H1 (cell line): ENCODE data around the gene ESCO1. TPM values are rescaled to one million over a fixed set of nuclear protein-coding genes. Genes with fewer than 3 reads are reported as not detected.
A peak's percentile ranks its signal among the peaks of the same experiment; 100 is the strongest.

Source experiments
- CTCF ChIA-PET: fragments of 300-600 bp; sonication (Branson Sonifier 250); formaldehyde crosslinking; loops from one replicate; lab custom pipeline; 2021; ENCODE audit not compliant: partially characterized antibody; lab: Charles Lee
- POLR2A ChIA-PET: fragments of 300-600 bp; sonication (Branson Sonifier 250); formaldehyde crosslinking; loops from one replicate; lab custom pipeline; 2021; ENCODE audit warnings: inconsistent platforms; ENCODE audit not compliant: partially characterized antibody; lab: Charles Lee
- DNase-seq, 2 experiments: peaks; one replicate each; pipeline versions ENCODE4 v3.0.0 to v3.0.0-alpha.2; 2010 to 2022; ENCODE audit warnings: low spot score in 2 of 2, low read depth in 1 of 2, mixed read lengths in 1 of 2
- FAIRE-seq: peaks from 2 replicates; lab custom pipeline; 2011; peaks lifted over from hg19 to GRCh38; lab: Jason Lieb, UNC
- H2AFZ ChIP-seq: 2 replicates; pipeline ENCODE4 v1.8.1; 2012; ENCODE audit warnings: low read length, inconsistent platforms
- H2AK5ac ChIP-seq: 2 replicates; pipeline ENCODE4 v1.6.1; 2013; ENCODE audit warnings: low read depth, low read length
- H2BK120ac ChIP-seq: replicated peaks from 2 replicates; pipeline ENCODE3; 2013; ENCODE audit warnings: low read depth, low read length, inconsistent platforms
- H2BK12ac ChIP-seq: 2 replicates; pipeline ENCODE4 v1.6.1; 2013; ENCODE audit warnings: low read depth, low read length
- H2BK15ac ChIP-seq: 2 replicates; pipeline ENCODE4 v1.6.1; 2013; ENCODE audit warnings: low read length
- H2BK20ac ChIP-seq: 2 replicates; pipeline ENCODE4 v1.6.1; 2013; ENCODE audit warnings: low read length
- H2BK5ac ChIP-seq: 2 replicates; pipeline ENCODE4 v1.6.1; 2013; ENCODE audit warnings: low read depth, low read length
- H3K14ac ChIP-seq: 2 replicates; pipeline ENCODE4 v1.6.1; 2013; ENCODE audit warnings: inconsistent platforms; ENCODE audit not compliant: insufficient read length
- H3K18ac ChIP-seq: 2 replicates; pipeline ENCODE4 v1.6.1; 2013; ENCODE audit warnings: low read length; ENCODE audit errors: extremely low read depth
- H3K23ac ChIP-seq: 2 replicates; pipeline ENCODE4 v1.6.1; 2013; ENCODE audit warnings: inconsistent platforms; ENCODE audit not compliant: insufficient read length
- H3K23me2 ChIP-seq: 2 replicates; pipeline ENCODE4 v1.6.1; 2013; ENCODE audit warnings: low read depth, low read length
- H3K27ac ChIP-seq: 2 replicates; pipeline ENCODE4 v1.6.1; 2011; ENCODE audit warnings: low read depth, low read length, inconsistent platforms
- H3K27me3 ChIP-seq, 4 experiments: replicated peaks in 1 of 4; 1 replicate in 1 of 4; 2 replicates in 3 of 4; pipeline versions ENCODE4 v1.6.1 to v1.8.1; 2011 to 2013; ENCODE audit warnings: low read length in 3 of 4, mild to moderate bottlenecking in 3 of 4, inconsistent platforms in 2 of 4, mixed read lengths in 2 of 4, moderate library complexity in 1 of 4; ENCODE audit not compliant: control insufficient read depth in 3 of 4, insufficient read depth in 3 of 4; ENCODE audit errors: extremely low read depth in 1 of 4
- H3K36me3 ChIP-seq, 4 experiments: 2 replicates each; pipeline versions ENCODE4 v1.6.1 to v1.8.1; 2011 to 2013; ENCODE audit warnings: mild to moderate bottlenecking in 4 of 4, low read length in 3 of 4, moderate library complexity in 2 of 4, control low read depth in 1 of 4, inconsistent platforms in 1 of 4; ENCODE audit not compliant: insufficient read depth in 4 of 4, control insufficient read depth in 2 of 4
- H3K4ac ChIP-seq: replicated peaks from 2 replicates; pipeline ENCODE3; 2013; ENCODE audit warnings: low read length, low read depth, mixed read lengths, inconsistent platforms; ENCODE audit not compliant: insufficient read length
- H3K4me1 ChIP-seq, 4 experiments: replicated peaks in 1 of 4; 1 replicate in 1 of 4; 2 replicates in 3 of 4; pipeline versions ENCODE4 v1.6.1 to v1.8.1; 2011 to 2013; ENCODE audit warnings: low read length in 3 of 4, inconsistent platforms in 2 of 4, mixed read lengths in 1 of 4; ENCODE audit not compliant: insufficient read depth in 4 of 4, control insufficient read depth in 3 of 4
- H3K4me2 ChIP-seq, 2 experiments: 2 replicates each; pipeline versions ENCODE4 v1.6.1 to v1.8.1; 2011 to 2013; ENCODE audit warnings: low read depth in 2 of 2, low read length in 2 of 2, control low read depth in 1 of 2, inconsistent platforms in 1 of 2, mild to moderate bottlenecking in 1 of 2; ENCODE audit not compliant: insufficient read depth in 1 of 2
- H3K4me3 ChIP-seq, 4 experiments: fragments of 200-600, 300-600 bp in 1 of 4; sonication (generic), shearing (Covaris generic), sonication (Bioruptor Twin) in 1 of 4; 2 replicates each; pipeline versions ENCODE4 v1.5.1 to v1.8.1; 2011 to 2016; ENCODE audit warnings: low read length in 4 of 4, low read depth in 3 of 4, control low read depth in 2 of 4, inconsistent platforms in 2 of 4, mild to moderate bottlenecking in 2 of 4, mixed read lengths in 1 of 4, moderate library complexity in 1 of 4; ENCODE audit not compliant: insufficient read depth in 2 of 4; ENCODE audit errors: extremely low read depth in 1 of 4
- H3K56ac ChIP-seq: replicated peaks from 2 replicates; pipeline ENCODE3; 2013; ENCODE audit warnings: low read depth, mild to moderate bottlenecking, mixed read lengths, low read length, inconsistent platforms; ENCODE audit not compliant: insufficient read length
- H3K79me1 ChIP-seq: 2 replicates; pipeline ENCODE4 v1.6.1; 2013; ENCODE audit warnings: low read depth, low read length, control low read depth
- H3K79me2 ChIP-seq, 2 experiments: 2 replicates each; pipeline versions ENCODE4 v1.6.1 to v1.8.1; 2012 to 2013; ENCODE audit warnings: low read length in 2 of 2, mild to moderate bottlenecking in 2 of 2, inconsistent platforms in 1 of 2; ENCODE audit not compliant: insufficient read depth in 2 of 2, control insufficient read depth in 1 of 2
- H3K9ac ChIP-seq, 4 experiments: replicated peaks in 1 of 4; 1 replicate in 1 of 4; 2 replicates in 3 of 4; pipeline versions ENCODE4 v1.6.1 to v1.8.1; 2011 to 2013; ENCODE audit warnings: low read depth in 3 of 4, low read length in 3 of 4, control low read depth in 2 of 4, mild to moderate bottlenecking in 2 of 4, moderate library complexity in 2 of 4, inconsistent platforms in 1 of 4; ENCODE audit errors: extremely low read depth in 1 of 4
- H3K9me3 ChIP-seq, 2 experiments: 2 replicates each; pipeline versions ENCODE4 v1.6.1 to v1.8.1; 2012 to 2013; ENCODE audit warnings: mild to moderate bottlenecking in 2 of 2, moderate library complexity in 2 of 2, control low read depth in 1 of 2, inconsistent platforms in 1 of 2, low read depth in 1 of 2, low read length in 1 of 2, mixed read lengths in 1 of 2; ENCODE audit not compliant: insufficient read depth in 2 of 2
- H4K20me1 ChIP-seq, 2 experiments: replicated peaks in 1 of 2; 2 replicates each; pipeline versions ENCODE3 to v1.8.1; 2011 to 2013; ENCODE audit warnings: inconsistent platforms in 2 of 2, low read length in 2 of 2, mild to moderate bottlenecking in 1 of 2; ENCODE audit not compliant: insufficient read depth in 2 of 2, control insufficient read depth in 1 of 2
- H4K5ac ChIP-seq: 2 replicates; pipeline ENCODE4 v1.6.1; 2013; ENCODE audit warnings: low read length, low read depth, mixed read lengths, inconsistent platforms; ENCODE audit not compliant: insufficient read length
- H4K8ac ChIP-seq: 2 replicates; pipeline ENCODE4 v1.8.0; 2013; ENCODE audit warnings: mild to moderate bottlenecking, moderate library complexity, low read length, inconsistent platforms; ENCODE audit not compliant: insufficient read depth; ENCODE audit errors: extremely low read depth
- H4K91ac ChIP-seq: replicated peaks from 2 replicates; pipeline ENCODE3; 2013; ENCODE audit warnings: low read length, mixed read lengths, inconsistent platforms; ENCODE audit not compliant: insufficient read length
- CBX8 ChIP-seq: fragments of 300-800, 300-1000 bp; sonication (generic); IDR thresholded peaks from 2 replicates; pipeline ENCODE4 v1.7.1; 2016; ENCODE audit warnings: low read depth, low read length, borderline replicate concordance
- CHD1 ChIP-seq: IDR thresholded peaks from 2 replicates; pipeline ENCODE4 v1.6.1; 2012; ENCODE audit warnings: low read depth, low read length, improper control_type of control experiment
- CREB1 ChIP-seq: IDR thresholded peaks from 2 replicates; pipeline ENCODE4 v1.6.1; 2012; ENCODE audit warnings: inconsistent platforms
- E2F6 ChIP-seq: IDR thresholded peaks from 2 replicates; pipeline ENCODE4 v1.6.1; 2012; ENCODE audit warnings: inconsistent platforms
- HDAC2 ChIP-seq, 2 experiments: fragments of 300-600 bp in 1 of 2; sonication (generic) in 1 of 2; IDR thresholded peaks; 2 replicates each; pipeline ENCODE4 v1.6.1; 2011 to 2012; ENCODE audit warnings: low read depth in 2 of 2, low read length in 2 of 2, mild to moderate bottlenecking in 2 of 2, moderate library complexity in 2 of 2, borderline replicate concordance in 1 of 2, inconsistent platforms in 1 of 2
- HDAC6 ChIP-seq: IDR thresholded peaks from one replicate; pipeline ENCODE4 v1.7.1; 2012; ENCODE audit warnings: low read depth, mild to moderate bottlenecking, inconsistent platforms, low read length, moderate library complexity
- KDM1A ChIP-seq: fragments of 200-600, 300-600 bp; sonication (generic); IDR thresholded peaks from 2 replicates; pipeline ENCODE4 v1.7.1; 2016; ENCODE audit warnings: mild to moderate bottlenecking, low read length, borderline replicate concordance
- KDM4A ChIP-seq: IDR thresholded peaks from one replicate; pipeline ENCODE4 v1.7.1; 2012; ENCODE audit warnings: low read depth, mild to moderate bottlenecking, moderate library complexity, low read length, inconsistent platforms; ENCODE audit not compliant: severe bottlenecking
- NANOG ChIP-seq: IDR thresholded peaks from 2 replicates; pipeline ENCODE4 v1.6.1; 2011; ENCODE audit warnings: low read length, low read depth, mild to moderate bottlenecking, inconsistent platforms; ENCODE audit not compliant: insufficient read depth, poor library complexity, severe bottlenecking
- RFX5 ChIP-seq: IDR thresholded peaks from 2 replicates; pipeline ENCODE4 v1.6.1; 2011; ENCODE audit warnings: low read depth, low read length, improper control_type of control experiment, borderline replicate concordance
- SAP30 ChIP-seq: fragments of 300-600 bp; sonication (generic); IDR thresholded peaks from 2 replicates; pipeline ENCODE4 v1.7.1; 2012; ENCODE audit warnings: low read length, moderate library complexity, mild to moderate bottlenecking, inconsistent platforms; ENCODE audit not compliant: insufficient read depth, insufficient replicate concordance
- TAF1 ChIP-seq: IDR thresholded peaks from 2 replicates; pipeline ENCODE4 v1.6.1; 2011; ENCODE audit warnings: mild to moderate bottlenecking, low read depth, low read length
- YY1 ChIP-seq: IDR thresholded peaks from 2 replicates; pipeline ENCODE4 v1.6.1; 2011; ENCODE audit warnings: low read depth, mild to moderate bottlenecking, low read length
- WGBS, 2 experiments: shearing (Covaris generic) in 1 of 2; methylation state at CpG; one replicate each; pipeline versions ENCODE4 v1.1.6 to v1.1.7; 2013 to 2015; ENCODE audit warnings: low lambda C conversion rate in 2 of 2, mixed read lengths in 2 of 2, inconsistent platforms in 1 of 2, low coverage in 1 of 2, missing lambda C conversion rate in 1 of 2; ENCODE audit not compliant: insufficient replicate concordance in 2 of 2, insufficient coverage in 1 of 2, insufficient read length in 1 of 2; ENCODE audit errors: extremely low coverage in 1 of 2, missing lambda C conversion rate in 1 of 2; 5-methylcytosine and 5-hydroxymethylcytosine counted together
- polyA plus RNA-seq, 7 experiments: library from polyadenylated mRNA; depleted of rRNA in 3 of 7; stranded (reverse) in 5 of 7; unstranded in 2 of 7; fragments of >200 nt in 5 of 7; fragments of 200-250 nt in 2 of 7; gene quantifications; 1 replicate in 5 of 7; 2 replicates in 1 of 7; 4 replicates in 1 of 7; pipeline versions ENCODE4 v1.2.1 to v1.2.3, GENCODE V29; 2011 to 2013; ENCODE audit warnings: missing spikeins in 2 of 7, mixed read lengths in 2 of 7
- total RNA-seq: library from RNA; stranded (reverse); fragmentation: NEBNext Ultra II Directional; extraction: Animal tissue kit (Norgen Biotek cat#: 25700); gene quantifications from 2 replicates; pipeline ENCODE4 v1.2.1, GENCODE V29; 2021

Gene ESCO1
- total and polyA plus RNA-seq, 2 of the 8 experiments (the other 6 are each of a cell fraction or from before 2014, with no cell fraction given) = 5.8 to 48.3 TPM

DNA sequence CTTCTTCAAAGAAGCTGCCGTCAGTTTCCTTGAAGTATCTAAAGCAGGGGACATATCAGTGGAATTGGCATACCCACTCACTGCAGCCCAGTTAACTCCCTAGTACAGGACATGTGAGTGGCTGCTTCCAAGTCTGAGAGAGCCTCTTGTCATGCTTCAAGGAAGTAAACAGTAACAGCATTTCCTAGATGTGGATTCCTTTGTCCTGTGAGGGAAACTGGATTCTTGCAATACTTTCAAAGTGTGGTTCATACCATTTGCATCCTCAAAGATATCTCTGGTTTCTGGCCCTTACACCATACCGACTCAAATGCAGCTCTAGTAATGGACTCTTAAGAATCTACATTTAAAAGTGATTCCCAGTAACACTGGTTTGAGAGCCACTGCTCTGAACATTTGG, 87.2 kb downstream of the ESCO1 start:
- Histone ChIP-seq H3K4me3 (no peak overlapping the region), H3K14ac (no peak overlapping the region), H2BK12ac (no peak overlapping the region), H3K23ac (no peak overlapping the region), H4K5ac (no peak overlapping the region), H2BK20ac (no peak overlapping the region), H3K79me1 (0 out of 2 replicates have a peak, but pooled peaks cover 2% of the 10 kb centered on the region), H2BK15ac (no peak overlapping the region), H4K91ac (no peak overlapping the region), H3K36me3 (peaks cover 0 to 17% (median 4%) of the 10 kb centered on the region in 4 experiments; a peak in 4 of 8 replicates), H3K23me2 (no peaks in the 10 kb centered on the region), H2BK5ac (no peak overlapping the region), H3K4ac (no peak overlapping the region), H3K4me1 (peaks cover 0 to under 1% (median 0%) of the 10 kb centered on the region in 4 experiments; a peak in 1 of 7 replicates), H3K79me2 (no peaks in the 10 kb centered on the region), H3K56ac (no peak overlapping the region), H2BK120ac (no peak overlapping the region), H3K27me3 (no peaks in the 10 kb centered on the region), H3K9ac (no peak overlapping the region), H2AFZ (no peak overlapping the region), H4K20me1 (no peaks in the 10 kb centered on the region), H3K27ac (no peak overlapping the region), H4K8ac (no peak overlapping the region), H2AK5ac (no peak overlapping the region), H3K4me2 (no peak overlapping the region), H3K18ac (no peak overlapping the region), H3K9me3 (no peaks in the 10 kb centered on the region; a peak in 1 of 4 replicates)
- DNase-seq (peak in 1 of 2 experiments; percentile 14), FAIRE-seq (no peak)
- CTCF ChIA-PET = interaction anchor here (0.8 to 1.6 kb wide), 3 partner anchors 11 to 24 kb away, joined by 3 to 5 read pairs (median 4); no protein-coding TSS in a partner anchor
- POLR2A ChIA-PET = interaction anchor here (1.1 kb wide), 1 partner anchor 24 kb away, joined by 3 read pairs; no protein-coding TSS in a partner anchor
- 92% methylated on average over 2 of the region's 2 CpGs; no CpG with 5 or more reads in 1 of the 2 experiments for WGBS, 2 experiments
- TF ChIP-seq CREB1 = no peak
- TF ChIP-seq HDAC6 = no peak
- no peak for TF ChIP-seq KDM4A
- TF ChIP-seq CBX8 = no peak
- TF ChIP-seq CHD1 = no peak
- TF ChIP-seq HDAC2 (IDR thresholded peaks at IDR 0.05; ENCODE audit: borderline replicate concordance in 1 of 2, low read depth in 2 of 2, low read length in 2 of 2) = no peak
- no peak for TF ChIP-seq SAP30
- TF ChIP-seq KDM1A = no peak
- TF ChIP-seq NANOG = no peak
- TF ChIP-seq TAF1 = no peak
- TF ChIP-seq YY1 = no peak
- no peak for TF ChIP-seq E2F6
- no peak for TF ChIP-seq RFX5
